ENCODE data around the gene CFDP1.
"Not testable (repeated sequence)": the region's sequence is repeated elsewhere in the genome, so short reads cannot be mapped to it uniquely, and the experiment has no call there.

CFDP1 gene

DNA sequence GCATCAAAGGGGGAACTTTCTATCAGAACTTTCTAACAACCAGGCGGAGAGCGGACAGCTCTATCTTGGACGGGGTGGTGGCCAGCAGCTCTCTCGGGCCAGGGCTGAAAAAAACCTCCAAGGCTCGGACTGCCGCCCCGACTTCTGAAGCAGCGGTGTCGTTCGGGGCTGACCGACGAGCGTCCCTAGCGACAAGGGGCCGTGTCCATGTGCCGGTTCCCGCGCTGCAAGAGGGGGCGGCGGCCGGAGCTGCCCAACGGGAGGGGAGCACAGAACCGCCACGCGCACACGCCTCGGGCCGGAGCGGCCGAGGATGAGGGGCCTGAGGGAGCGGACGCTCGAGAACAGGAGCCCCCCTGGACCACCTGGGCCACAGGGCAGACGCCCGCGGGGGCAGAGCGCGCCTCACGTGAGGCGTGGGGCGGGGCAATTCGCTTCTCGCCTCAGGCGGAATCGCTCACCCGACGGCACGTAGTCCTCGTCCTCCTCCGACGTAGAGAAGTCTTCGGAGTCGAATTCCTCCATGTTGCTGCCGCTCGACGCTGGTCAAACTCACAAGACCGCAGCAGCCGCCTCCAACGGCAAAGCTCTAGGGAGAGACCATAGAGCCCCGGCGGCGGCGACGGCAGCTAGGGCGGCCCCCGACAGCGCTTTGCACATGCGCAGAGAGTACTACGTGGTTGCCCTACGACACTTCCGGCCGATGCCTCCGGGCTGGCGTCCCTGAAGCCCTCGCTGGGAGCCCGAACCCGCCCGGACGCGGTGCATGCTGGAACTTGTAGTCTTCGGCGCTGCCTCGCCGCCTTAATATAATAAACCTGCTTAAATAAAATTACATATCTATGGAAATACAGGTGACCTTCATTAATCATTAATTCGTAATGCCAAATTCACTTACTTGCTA lies at the start of gene CFDP1:
TSS of gene CFDP1 (minus strand) at position 676 of the 904 bp plus-strand sequence. CDS start at position 525, 151 bp downstream.
- peak; percentile 99 for DNase-seq (ENCODE audit: low spot score)
- no peak for FAIRE-seq

DNA sequence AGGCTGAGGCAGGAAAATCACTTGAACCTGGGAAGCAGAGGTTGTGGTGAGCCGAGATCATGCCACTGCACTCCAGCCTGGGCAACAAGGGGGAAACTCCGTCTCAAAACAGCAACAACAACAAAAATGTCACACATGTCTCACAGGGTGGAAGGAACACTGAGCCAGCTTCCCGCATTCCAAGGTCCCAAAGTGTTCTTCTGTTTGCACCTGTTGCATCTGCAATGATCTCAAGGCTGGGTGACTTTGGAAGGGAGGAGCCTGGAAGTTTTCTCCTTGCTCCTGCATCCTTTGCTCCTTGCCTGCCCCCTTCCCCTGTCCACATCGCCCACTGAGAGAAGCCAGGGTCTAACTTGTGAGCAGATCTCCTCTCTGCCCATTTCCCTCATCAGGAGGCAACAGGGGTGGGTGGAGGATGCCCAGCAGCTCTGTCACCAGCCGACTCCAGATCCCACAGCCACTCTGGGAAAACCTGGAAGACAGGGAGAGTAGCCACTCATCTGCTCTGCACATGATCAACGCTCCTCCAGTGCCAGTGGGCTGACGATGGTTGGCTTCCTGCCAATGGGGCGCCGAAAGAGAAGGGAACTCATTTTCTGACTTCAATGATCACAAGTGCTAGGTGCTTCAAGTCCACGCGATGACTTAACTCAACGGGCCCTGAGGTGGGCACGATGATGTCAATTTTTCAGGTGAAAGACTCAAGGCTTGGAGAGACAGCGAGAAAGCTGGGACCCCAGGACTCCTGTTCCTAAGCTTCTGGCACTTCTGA lies 49.3 kb upstream of the CFDP1 start:
- FAIRE-seq (no peak), DNase-seq (ENCODE audit: low spot score) (peak; percentile 17)

DNA sequence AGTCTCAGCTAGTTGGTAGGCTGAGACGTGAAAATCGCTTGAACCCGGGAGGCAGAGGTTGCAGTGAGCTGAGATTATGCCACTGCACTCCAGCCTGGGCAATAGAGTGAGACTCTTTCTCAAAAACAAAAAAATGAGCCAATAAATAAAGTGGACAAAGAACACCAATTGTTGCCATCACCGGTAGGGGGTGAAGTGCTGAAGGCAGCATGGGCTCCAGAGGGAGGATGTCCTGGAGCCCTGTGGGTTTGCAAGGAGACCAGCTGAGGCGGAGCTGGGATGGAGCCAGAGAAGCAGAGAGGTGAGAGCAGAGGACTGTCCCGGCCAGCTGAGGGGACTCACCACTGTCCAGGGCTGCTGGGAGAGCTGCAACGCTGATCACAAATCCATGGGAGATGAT lies 48.2 kb upstream of the CFDP1 start:
- DNase-seq (ENCODE audit: low spot score), result no peak
- no peak for FAIRE-seq

DNA sequence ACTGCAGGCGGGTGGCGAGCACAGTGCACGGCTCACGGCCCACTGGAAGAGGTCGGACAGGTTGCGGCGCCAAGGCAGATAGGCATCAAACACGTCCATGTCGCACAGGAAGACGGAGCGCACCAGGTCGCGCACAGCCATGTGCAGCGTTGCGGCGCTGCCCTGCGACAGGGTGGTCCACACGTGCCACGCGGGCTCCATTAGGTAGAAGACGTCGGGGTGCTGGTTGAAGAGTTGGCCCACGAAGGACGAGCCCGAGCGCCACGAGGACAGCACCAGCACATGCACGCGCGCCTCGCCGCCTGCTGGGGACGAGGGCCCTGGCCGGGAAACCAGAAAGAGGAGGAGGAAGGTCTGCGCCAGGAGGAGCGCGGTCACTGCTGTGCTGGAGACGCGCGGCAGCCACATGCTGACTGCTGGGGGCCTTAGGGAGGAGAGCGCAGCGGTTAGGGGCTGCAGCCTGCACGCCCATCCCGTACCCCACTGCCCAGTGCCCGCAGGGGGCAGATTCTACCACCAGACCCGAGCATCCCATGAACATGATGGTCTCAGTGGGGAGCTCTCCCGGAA lies 46.2 kb upstream of the CFDP1 start:
- FAIRE-seq, result no peak
- no peak for DNase-seq (ENCODE audit: low spot score)

DNA sequence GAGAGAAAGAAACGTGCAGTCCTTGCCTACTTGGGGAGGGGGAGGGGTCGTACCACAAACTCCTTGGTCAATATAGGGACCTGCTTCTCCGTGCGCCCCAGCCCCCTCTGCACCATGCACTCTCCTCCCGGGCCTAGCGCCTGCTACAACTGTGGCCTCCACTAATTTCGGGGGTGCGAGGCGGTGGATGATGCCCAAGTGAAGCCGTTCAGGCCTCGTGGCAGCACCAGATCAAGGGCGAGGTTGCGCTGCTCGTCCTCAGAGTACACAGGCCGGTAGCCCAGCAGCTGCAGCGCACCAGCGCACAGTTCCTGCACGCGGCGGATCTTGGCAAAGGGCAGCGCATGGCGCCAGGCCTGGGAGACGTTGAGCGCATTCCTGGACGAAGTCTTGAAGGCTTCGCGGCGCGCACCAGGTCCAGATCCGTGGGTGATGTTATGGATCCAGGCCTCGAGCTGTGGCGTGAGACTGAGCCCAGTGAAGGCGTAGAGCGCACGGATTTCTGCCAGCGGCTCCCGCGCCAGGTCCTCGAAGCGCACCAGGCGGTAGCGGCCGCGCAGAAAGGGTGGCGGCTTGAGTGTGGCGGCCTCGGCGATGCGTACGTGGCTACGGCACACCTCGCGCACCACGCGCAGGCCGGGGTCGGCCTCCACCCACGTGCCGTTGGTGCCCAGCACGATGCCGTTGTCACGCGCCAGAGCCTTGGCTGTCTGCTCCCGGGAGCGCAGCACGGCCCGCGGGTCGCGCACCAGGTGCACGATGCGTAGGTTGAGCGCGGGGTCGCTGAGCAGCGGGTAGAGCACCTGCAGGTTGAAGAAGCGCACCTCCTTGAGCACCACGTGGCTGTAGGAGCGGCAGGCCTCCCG lies 45.4 kb upstream of the CFDP1 start:
- DNase-seq (ENCODE audit: low spot score) (no peak), FAIRE-seq (peak; percentile 40)

DNA sequence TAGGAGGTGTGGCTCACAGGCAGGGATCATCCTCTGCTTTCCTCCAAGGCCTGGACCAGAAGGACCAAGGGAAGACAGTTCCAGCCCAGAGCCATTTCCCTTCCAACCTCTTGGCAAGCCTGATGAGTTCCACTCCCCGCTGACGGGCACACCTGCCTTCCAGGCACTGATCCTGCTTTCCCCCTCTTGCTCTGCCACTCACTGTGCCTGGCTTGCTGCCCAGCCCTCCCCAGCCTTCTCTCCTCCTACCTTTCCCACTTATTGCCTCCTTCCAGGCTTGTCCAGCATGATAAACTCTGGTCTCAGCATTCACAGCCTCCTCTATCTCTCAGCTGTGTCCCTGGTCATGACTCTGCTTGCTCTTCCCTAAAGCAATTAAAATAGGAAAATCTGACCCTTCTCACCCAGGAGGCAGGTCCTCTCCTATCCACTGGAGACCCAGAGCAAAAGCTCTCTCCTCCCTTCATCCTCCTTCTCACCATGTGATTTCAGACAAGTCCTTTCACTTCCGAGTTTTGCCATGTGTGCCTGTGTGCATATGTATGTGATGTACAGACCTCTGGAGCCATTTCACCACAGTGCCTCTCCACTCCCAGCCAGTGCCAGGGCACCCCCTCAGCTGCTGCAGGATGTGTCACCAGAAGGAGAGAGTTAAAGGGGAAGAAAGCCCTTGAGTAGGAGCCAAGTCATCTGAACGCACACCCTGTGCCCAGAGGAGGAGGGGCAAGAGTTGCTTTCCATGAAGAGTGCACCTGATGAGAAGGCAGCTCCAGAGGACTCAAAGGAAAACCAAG lies 44.6 kb upstream of the CFDP1 start:
- DNase-seq (ENCODE audit: low spot score) (no peak), FAIRE-seq (no peak)

DNA sequence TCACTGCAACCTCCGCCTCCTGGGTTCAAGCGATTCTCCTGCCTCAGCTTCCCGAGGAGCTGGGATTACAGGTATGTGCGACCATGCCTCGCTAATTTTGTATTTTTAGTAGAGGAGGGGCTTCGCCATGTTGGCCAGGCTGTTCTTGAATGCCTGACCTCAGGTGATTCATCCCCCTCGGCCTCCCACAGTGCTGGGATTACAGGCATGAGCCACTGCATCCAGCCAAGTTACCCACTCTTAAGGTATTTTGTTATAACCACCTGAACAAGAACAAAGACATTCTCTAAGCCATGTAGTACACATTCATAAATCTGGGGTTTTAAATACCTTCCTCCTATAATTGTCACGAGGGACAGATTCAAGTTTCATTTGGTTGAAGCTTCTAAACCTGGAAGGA lies 43.5 kb upstream of the CFDP1 start:
- DNase-seq (ENCODE audit: low spot score) (no peak), FAIRE-seq (no peak)

DNA sequence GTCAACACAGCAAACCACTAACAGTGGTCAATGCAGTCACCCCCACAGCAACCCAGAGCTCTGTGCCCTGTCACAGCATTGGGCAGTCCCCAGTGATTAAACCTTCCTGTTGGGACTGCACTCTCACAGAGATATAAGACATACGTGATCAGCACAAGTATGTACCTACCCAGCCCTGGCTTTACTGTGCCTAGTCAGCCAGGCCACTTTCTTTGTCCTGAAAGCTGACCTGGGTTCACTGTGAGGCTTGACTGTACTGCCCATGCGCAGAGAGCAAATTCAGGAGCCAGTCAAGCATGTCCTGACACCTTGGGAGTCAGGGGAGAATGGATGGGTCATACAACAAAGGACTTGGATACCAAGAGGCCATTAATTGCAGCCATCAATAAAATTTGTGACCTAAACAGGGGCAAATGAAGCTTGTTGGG lies 42.1 kb upstream of the CFDP1 start:
- FAIRE-seq (no peak), DNase-seq (ENCODE audit: low spot score) (no peak)

DNA sequence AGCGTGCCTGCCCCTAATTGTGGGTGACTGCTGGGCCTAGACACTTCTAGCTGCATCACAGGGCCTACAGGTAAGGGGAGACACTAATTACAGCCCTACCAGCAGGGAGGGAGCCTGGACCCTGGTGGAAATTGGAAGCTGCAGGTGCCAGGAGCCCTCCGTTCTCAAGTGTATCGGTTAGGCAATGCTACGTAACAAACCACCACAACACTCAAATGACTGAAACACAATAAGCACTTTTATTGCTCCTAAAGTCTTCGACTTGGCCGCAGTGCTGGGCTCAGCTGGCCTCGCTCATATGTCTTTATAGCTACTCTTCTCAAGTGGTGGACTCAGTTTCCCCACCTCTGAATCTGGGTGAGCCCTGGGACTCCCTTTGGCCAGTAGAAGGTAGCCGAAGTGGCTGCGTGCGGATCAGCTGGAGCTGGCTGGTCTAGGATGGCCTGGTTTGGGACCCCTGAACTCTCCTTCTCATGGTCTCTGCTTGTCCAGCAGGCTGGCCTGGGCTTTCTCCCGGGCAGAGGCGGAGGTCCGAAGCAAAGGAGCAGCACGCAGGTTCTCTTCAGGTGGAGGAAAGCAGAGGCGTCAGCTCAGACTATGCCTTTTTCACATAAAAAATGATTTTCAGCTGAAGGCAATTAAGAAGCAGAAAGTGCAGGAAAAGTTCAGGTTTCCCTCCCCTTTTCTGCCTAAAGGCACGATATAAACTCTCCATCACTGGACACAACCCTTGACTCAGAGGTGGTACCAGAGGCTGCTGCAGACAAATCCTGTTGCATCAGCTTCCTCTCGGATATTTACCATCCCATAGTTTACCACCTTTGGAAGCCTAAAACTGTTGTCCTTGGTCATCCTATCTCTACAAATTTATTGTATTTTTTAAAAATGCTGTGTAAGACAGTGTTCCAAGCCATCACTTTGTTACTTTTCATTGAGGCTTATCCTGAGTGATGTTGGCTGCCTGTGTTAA lies 39.9 kb upstream of the CFDP1 start:
- FAIRE-seq (no peak), DNase-seq (ENCODE audit: low spot score) (no peak)

DNA sequence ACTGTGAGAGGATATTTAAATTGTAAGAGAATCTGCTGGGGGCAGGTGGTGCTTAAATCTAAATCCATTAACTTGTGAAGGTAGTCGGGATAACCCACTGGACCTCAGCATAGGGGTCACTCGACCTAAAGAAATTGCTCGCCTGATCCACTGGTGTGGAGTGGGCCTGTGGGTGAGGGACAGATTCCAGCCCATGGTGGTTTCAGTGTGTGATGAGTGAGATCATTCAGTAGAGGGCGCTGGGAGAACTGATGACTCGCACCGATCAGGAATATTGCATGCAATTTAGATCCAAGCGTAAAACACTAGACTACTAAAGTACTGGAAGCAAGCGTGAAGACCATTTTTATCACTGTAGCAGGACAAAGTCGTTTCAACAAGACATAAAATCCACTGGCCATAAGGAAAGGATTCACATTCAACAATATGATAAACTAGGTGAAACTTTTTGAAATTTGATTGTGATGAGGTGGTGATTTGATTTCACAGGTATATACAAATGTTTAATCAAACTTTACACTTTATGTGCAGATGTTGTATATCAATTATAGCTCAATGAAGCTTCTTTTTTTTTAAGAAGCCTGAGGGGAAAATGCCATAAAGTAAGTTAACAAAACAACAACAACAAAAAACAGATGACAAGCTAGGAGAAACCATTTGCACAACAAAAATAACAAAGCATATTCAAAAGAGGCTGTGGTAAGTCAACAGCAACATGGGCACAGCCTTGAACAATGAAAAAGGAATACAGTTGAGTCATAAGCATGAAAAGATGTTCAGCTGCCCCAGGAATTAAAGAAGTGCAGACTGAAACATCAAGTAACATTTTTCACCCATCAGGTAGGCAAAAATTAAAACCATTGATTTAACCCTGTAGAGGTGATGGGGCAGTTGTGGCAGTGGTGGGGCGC lies 38.7 kb upstream of the CFDP1 start:
- DNase-seq (ENCODE audit: low spot score) (peak; percentile 78), FAIRE-seq (no peak)

DNA sequence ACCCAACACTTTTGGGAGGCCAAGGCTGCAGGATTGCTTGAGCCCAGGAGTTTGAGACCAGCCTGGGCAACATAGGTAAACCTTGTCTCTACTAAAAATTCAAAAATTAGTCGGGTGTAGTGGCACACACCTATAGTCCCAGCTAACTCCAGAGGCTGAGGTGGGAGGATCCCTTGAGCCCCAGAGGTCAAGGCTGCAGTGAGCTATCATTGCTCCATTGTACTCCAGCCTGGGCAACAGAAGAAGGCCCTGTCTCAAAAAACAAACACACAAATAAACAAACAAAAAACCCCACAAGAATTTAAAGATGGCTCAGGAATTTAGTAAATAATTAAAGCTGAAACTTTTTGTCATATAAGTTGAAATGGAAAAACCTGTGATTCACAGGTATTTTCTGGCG lies 33.5 kb upstream of the CFDP1 start:
- no peak for FAIRE-seq
- DNase-seq (ENCODE audit: low spot score), result no peak

DNA sequence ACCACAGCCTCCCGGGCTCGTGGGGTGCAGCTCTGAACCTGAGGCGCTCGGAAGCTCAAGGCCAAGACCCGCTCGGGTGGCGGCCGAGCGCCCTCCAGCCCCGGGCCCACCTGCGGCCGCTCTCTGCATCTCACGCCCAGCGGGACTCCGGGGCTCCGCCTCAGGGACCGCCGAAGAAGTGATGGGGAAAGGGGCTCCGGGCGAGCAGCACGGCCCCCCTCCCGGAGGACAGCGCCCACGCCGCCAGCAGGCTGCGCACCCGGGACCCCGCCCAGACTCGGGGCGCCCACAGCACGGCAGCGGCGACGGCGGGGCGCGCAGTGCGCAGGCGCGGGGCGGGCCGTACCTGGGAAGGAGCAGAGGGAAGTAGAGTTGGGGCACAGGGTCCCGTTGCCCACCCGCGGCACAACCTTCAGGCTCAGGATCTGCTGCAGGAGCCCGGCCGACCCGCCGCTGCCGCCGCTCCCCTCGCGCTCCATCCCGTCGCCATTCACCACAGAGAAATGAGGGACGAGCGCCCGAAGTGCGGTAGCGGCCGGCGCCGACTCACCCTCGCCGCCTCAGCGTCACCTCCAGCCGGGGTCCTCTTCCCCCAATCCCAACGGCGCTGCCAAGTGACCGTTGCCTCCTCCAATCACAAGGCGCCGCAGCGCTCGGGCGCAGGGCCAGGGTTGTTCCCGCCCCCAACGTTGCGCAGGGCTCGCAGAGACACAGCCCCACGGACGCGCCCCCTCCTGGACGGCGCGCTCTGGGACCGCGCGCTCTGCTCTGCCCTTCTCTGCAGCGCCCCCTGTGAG lies 31.0 kb upstream of the CFDP1 start, which contains the start of gene TMEM170A:
TSS of gene TMEM170A (minus strand) at position 568 of the 797 bp plus-strand sequence. CDS start at position 479, 89 bp downstream.
- peak; percentile 98 for DNase-seq (ENCODE audit: low spot score)
- peak; percentile 74 for FAIRE-seq

DNA sequence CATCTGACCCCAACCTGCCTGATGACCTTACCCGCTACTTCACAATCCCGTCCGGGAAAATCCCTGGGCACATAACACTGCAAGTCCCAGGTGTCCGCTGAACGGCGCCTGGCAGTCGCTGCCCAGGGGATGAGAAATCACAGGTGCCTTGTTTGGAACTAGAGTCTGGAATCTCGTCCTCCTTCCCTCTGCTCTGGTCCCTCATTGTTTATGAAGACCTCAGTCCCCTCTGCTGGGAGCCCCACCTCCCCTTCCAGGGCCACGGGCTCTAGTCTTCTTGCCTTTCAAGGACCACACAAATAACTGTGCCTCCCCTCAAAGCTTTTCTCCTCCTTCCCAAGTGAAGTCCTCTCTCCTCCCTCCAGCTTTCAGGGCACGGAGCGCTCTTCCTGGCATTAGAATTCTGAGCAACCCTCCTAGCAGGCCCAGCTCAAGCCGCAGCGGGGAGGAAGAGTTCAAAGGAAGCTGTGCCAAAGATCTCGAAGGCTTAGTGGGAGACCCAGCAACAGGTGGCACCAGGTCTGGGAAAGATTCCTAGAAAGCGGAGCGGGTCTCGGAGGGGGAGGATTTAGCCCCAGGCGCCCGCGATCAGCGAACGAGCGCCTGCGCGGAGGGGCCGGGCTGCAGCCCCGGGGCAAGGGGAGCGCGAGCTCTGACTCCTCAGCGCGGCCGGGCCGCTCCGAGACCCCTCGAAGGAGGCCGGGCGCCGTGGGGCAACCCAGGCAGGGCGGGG lies 30.3 kb upstream of the CFDP1 start:
- FAIRE-seq, result not testable (repeated sequence)
- peak; percentile 46 for DNase-seq (ENCODE audit: low spot score)

DNA sequence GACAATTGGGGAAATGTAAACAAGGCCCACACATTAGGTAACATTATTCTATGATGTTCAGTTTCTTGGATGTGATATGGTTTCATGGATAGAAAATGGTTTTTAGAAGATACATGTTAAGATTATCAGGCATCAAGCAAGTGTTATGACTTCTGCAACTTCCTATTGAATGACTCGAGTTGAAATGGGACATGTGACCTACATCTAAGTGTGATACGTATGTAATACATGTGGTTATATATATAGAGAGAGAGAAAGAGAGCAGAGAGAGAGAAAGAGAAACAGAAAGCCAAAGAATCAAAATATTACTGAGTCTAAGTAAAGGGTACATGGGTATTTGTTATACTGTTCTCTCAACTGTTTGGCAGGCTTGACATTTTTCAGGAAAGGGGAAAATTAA lies 29.5 kb upstream of the CFDP1 start:
- FAIRE-seq, result no peak

DNA sequence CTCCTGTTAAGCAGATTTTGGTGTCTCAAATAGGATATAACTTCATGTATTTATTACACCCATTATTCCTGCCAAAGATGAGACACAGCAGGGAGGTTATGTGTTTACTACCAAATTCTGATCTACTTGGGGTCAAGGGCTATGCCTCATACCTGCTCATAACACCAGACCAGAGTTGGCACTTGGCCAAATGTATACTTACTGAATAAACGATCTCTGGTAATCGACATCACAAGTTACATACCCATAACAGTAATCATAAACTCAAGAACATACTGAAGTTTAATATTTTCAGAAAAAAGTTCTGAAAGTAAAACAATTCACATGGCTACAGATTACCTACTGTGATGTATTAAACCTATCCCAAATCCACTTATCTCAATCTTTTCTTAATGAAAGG lies 28.3 kb upstream of the CFDP1 start:
- no peak for FAIRE-seq

More for the DNA sequence above, 29.5 kb upstream of the CFDP1 start:
- no peak for DNase-seq (ENCODE audit: low spot score)

DNA sequence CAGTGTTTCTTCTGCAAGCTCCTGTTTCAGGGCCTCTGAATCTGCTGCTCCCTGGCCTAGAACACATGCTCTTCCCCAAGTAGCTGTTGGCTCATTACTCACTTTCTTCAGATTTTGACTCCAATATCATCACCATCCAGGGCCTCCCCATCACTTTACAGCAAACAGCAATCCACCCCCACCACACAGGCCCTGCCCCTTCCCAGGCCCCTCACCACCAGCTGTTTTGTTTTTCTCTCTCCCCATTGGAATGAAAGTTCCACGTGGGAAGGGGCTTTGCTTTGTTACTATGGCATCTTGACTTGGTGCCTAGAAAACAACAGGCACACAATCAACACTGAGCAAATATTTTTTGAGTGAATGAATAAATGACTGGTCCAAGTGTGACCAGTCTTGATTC lies 27.1 kb upstream of the CFDP1 start:
- DNase-seq (ENCODE audit: low spot score), result no peak
- FAIRE-seq, result no peak

More for the DNA sequence above, 28.3 kb upstream of the CFDP1 start:
- no peak for DNase-seq (ENCODE audit: low spot score)
